H1 (cell line): Measurements from ENCODE around the gene PITX1. TPM values are rescaled to one million over a fixed set of nuclear protein-coding genes. Genes with fewer than 3 reads are reported as not detected.
"Not testable (repeated sequence)": the region's sequence is repeated elsewhere in the genome, so short reads cannot be mapped to it uniquely, and the experiment has no call there.

ENCODE experiments used
- CTCF ChIA-PET: fragments of 300-600 bp; sonication (Branson Sonifier 250); formaldehyde crosslinking; loops from one replicate; lab custom pipeline; 2021; ENCODE audit not compliant: partially characterized antibody; lab: Charles Lee
- POLR2A ChIA-PET: fragments of 300-600 bp; sonication (Branson Sonifier 250); formaldehyde crosslinking; loops from one replicate; lab custom pipeline; 2021; ENCODE audit warnings: inconsistent platforms; ENCODE audit not compliant: partially characterized antibody; lab: Charles Lee
- DNase-seq, 2 experiments: peaks; one replicate each; pipeline versions ENCODE4 v3.0.0 to v3.0.0-alpha.2; 2010 to 2022; ENCODE audit warnings: low spot score in 2 of 2, low read depth in 1 of 2, mixed read lengths in 1 of 2
- FAIRE-seq: peaks from 2 replicates; lab custom pipeline; 2011; peaks lifted over from hg19 to GRCh38; lab: Jason Lieb, UNC
- H2AFZ ChIP-seq: 2 replicates; pipeline ENCODE4 v1.8.1; 2012; ENCODE audit warnings: low read length, inconsistent platforms
- H2AK5ac ChIP-seq: 2 replicates; pipeline ENCODE4 v1.6.1; 2013; ENCODE audit warnings: low read depth, low read length
- H2BK120ac ChIP-seq: replicated peaks from 2 replicates; pipeline ENCODE3; 2013; ENCODE audit warnings: low read depth, low read length, inconsistent platforms
- H2BK12ac ChIP-seq: 2 replicates; pipeline ENCODE4 v1.6.1; 2013; ENCODE audit warnings: low read depth, low read length
- H2BK15ac ChIP-seq: 2 replicates; pipeline ENCODE4 v1.6.1; 2013; ENCODE audit warnings: low read length
- H2BK20ac ChIP-seq: 2 replicates; pipeline ENCODE4 v1.6.1; 2013; ENCODE audit warnings: low read length
- H2BK5ac ChIP-seq: 2 replicates; pipeline ENCODE4 v1.6.1; 2013; ENCODE audit warnings: low read depth, low read length
- H3K14ac ChIP-seq: 2 replicates; pipeline ENCODE4 v1.6.1; 2013; ENCODE audit warnings: inconsistent platforms; ENCODE audit not compliant: insufficient read length
- H3K18ac ChIP-seq: 2 replicates; pipeline ENCODE4 v1.6.1; 2013; ENCODE audit warnings: low read length; ENCODE audit errors: extremely low read depth
- H3K23ac ChIP-seq: 2 replicates; pipeline ENCODE4 v1.6.1; 2013; ENCODE audit warnings: inconsistent platforms; ENCODE audit not compliant: insufficient read length
- H3K23me2 ChIP-seq: 2 replicates; pipeline ENCODE4 v1.6.1; 2013; ENCODE audit warnings: low read depth, low read length
- H3K27ac ChIP-seq: 2 replicates; pipeline ENCODE4 v1.6.1; 2011; ENCODE audit warnings: low read depth, low read length, inconsistent platforms
- H3K27me3 ChIP-seq, 4 experiments: replicated peaks in 1 of 4; 1 replicate in 1 of 4; 2 replicates in 3 of 4; pipeline versions ENCODE4 v1.6.1 to v1.8.1; 2011 to 2013; ENCODE audit warnings: low read length in 3 of 4, mild to moderate bottlenecking in 3 of 4, inconsistent platforms in 2 of 4, mixed read lengths in 2 of 4, moderate library complexity in 1 of 4; ENCODE audit not compliant: control insufficient read depth in 3 of 4, insufficient read depth in 3 of 4; ENCODE audit errors: extremely low read depth in 1 of 4
- H3K36me3 ChIP-seq, 4 experiments: 2 replicates each; pipeline versions ENCODE4 v1.6.1 to v1.8.1; 2011 to 2013; ENCODE audit warnings: mild to moderate bottlenecking in 4 of 4, low read length in 3 of 4, moderate library complexity in 2 of 4, control low read depth in 1 of 4, inconsistent platforms in 1 of 4; ENCODE audit not compliant: insufficient read depth in 4 of 4, control insufficient read depth in 2 of 4
- H3K4ac ChIP-seq: replicated peaks from 2 replicates; pipeline ENCODE3; 2013; ENCODE audit warnings: low read length, low read depth, mixed read lengths, inconsistent platforms; ENCODE audit not compliant: insufficient read length
- H3K4me1 ChIP-seq, 4 experiments: replicated peaks in 1 of 4; 1 replicate in 1 of 4; 2 replicates in 3 of 4; pipeline versions ENCODE4 v1.6.1 to v1.8.1; 2011 to 2013; ENCODE audit warnings: low read length in 3 of 4, inconsistent platforms in 2 of 4, mixed read lengths in 1 of 4; ENCODE audit not compliant: insufficient read depth in 4 of 4, control insufficient read depth in 3 of 4
- H3K4me2 ChIP-seq, 2 experiments: 2 replicates each; pipeline versions ENCODE4 v1.6.1 to v1.8.1; 2011 to 2013; ENCODE audit warnings: low read depth in 2 of 2, low read length in 2 of 2, control low read depth in 1 of 2, inconsistent platforms in 1 of 2, mild to moderate bottlenecking in 1 of 2; ENCODE audit not compliant: insufficient read depth in 1 of 2
- H3K4me3 ChIP-seq, 4 experiments: fragments of 200-600, 300-600 bp in 1 of 4; sonication (generic), shearing (Covaris generic), sonication (Bioruptor Twin) in 1 of 4; 2 replicates each; pipeline versions ENCODE4 v1.5.1 to v1.8.1; 2011 to 2016; ENCODE audit warnings: low read length in 4 of 4, low read depth in 3 of 4, control low read depth in 2 of 4, inconsistent platforms in 2 of 4, mild to moderate bottlenecking in 2 of 4, mixed read lengths in 1 of 4, moderate library complexity in 1 of 4; ENCODE audit not compliant: insufficient read depth in 2 of 4; ENCODE audit errors: extremely low read depth in 1 of 4
- H3K56ac ChIP-seq: replicated peaks from 2 replicates; pipeline ENCODE3; 2013; ENCODE audit warnings: low read depth, mild to moderate bottlenecking, mixed read lengths, low read length, inconsistent platforms; ENCODE audit not compliant: insufficient read length
- H3K79me1 ChIP-seq: 2 replicates; pipeline ENCODE4 v1.6.1; 2013; ENCODE audit warnings: low read depth, low read length, control low read depth
- H3K79me2 ChIP-seq, 2 experiments: 2 replicates each; pipeline versions ENCODE4 v1.6.1 to v1.8.1; 2012 to 2013; ENCODE audit warnings: low read length in 2 of 2, mild to moderate bottlenecking in 2 of 2, inconsistent platforms in 1 of 2; ENCODE audit not compliant: insufficient read depth in 2 of 2, control insufficient read depth in 1 of 2
- H3K9ac ChIP-seq, 4 experiments: replicated peaks in 1 of 4; 1 replicate in 1 of 4; 2 replicates in 3 of 4; pipeline versions ENCODE4 v1.6.1 to v1.8.1; 2011 to 2013; ENCODE audit warnings: low read depth in 3 of 4, low read length in 3 of 4, control low read depth in 2 of 4, mild to moderate bottlenecking in 2 of 4, moderate library complexity in 2 of 4, inconsistent platforms in 1 of 4; ENCODE audit errors: extremely low read depth in 1 of 4
- H3K9me3 ChIP-seq, 2 experiments: 2 replicates each; pipeline versions ENCODE4 v1.6.1 to v1.8.1; 2012 to 2013; ENCODE audit warnings: mild to moderate bottlenecking in 2 of 2, moderate library complexity in 2 of 2, control low read depth in 1 of 2, inconsistent platforms in 1 of 2, low read depth in 1 of 2, low read length in 1 of 2, mixed read lengths in 1 of 2; ENCODE audit not compliant: insufficient read depth in 2 of 2
- H4K20me1 ChIP-seq, 2 experiments: replicated peaks in 1 of 2; 2 replicates each; pipeline versions ENCODE3 to v1.8.1; 2011 to 2013; ENCODE audit warnings: inconsistent platforms in 2 of 2, low read length in 2 of 2, mild to moderate bottlenecking in 1 of 2; ENCODE audit not compliant: insufficient read depth in 2 of 2, control insufficient read depth in 1 of 2
- H4K5ac ChIP-seq: 2 replicates; pipeline ENCODE4 v1.6.1; 2013; ENCODE audit warnings: low read length, low read depth, mixed read lengths, inconsistent platforms; ENCODE audit not compliant: insufficient read length
- H4K8ac ChIP-seq: 2 replicates; pipeline ENCODE4 v1.8.0; 2013; ENCODE audit warnings: mild to moderate bottlenecking, moderate library complexity, low read length, inconsistent platforms; ENCODE audit not compliant: insufficient read depth; ENCODE audit errors: extremely low read depth
- H4K91ac ChIP-seq: replicated peaks from 2 replicates; pipeline ENCODE3; 2013; ENCODE audit warnings: low read length, mixed read lengths, inconsistent platforms; ENCODE audit not compliant: insufficient read length
- WGBS, 2 experiments: shearing (Covaris generic) in 1 of 2; methylation state at CpG; one replicate each; pipeline versions ENCODE4 v1.1.6 to v1.1.7; 2013 to 2015; ENCODE audit warnings: low lambda C conversion rate in 2 of 2, mixed read lengths in 2 of 2, inconsistent platforms in 1 of 2, low coverage in 1 of 2, missing lambda C conversion rate in 1 of 2; ENCODE audit not compliant: insufficient replicate concordance in 2 of 2, insufficient coverage in 1 of 2, insufficient read length in 1 of 2; ENCODE audit errors: extremely low coverage in 1 of 2, missing lambda C conversion rate in 1 of 2; 5-methylcytosine and 5-hydroxymethylcytosine counted together
- polyA plus RNA-seq, 7 experiments: library from polyadenylated mRNA; depleted of rRNA in 3 of 7; stranded (reverse) in 5 of 7; unstranded in 2 of 7; fragments of >200 nt in 5 of 7; fragments of 200-250 nt in 2 of 7; gene quantifications; 1 replicate in 5 of 7; 2 replicates in 1 of 7; 4 replicates in 1 of 7; pipeline versions ENCODE4 v1.2.1 to v1.2.3, GENCODE V29; 2011 to 2013; ENCODE audit warnings: missing spikeins in 2 of 7, mixed read lengths in 2 of 7
- total RNA-seq: library from RNA; stranded (reverse); fragmentation: NEBNext Ultra II Directional; extraction: Animal tissue kit (Norgen Biotek cat#: 25700); gene quantifications from 2 replicates; pipeline ENCODE4 v1.2.1, GENCODE V29; 2021

Gene PITX1
- total and polyA plus RNA-seq, 2 of the 8 experiments (the other 6 are each of a cell fraction or from before 2014, with no cell fraction given): 0.03 TPM; not detected in 1

DNA sequence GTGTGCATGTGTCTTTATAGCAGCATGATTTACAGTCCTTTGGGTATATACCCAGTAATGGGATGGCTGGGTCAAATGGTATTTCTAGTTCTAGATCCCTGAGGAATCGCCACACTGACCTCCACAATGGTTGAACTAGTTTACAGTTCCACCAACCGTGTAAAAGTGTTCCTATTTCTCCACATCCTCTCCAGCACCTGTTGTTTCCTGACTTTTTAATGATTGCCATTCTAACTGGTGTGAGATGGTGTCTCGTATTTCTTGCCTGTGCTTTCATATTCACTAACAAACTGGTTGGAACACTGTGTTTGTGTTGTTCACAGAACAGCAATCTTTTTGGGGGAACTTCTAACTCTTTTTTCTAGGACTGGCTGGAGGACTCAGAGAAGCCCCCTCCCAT, 49.3 kb upstream of the PITX1 start:
- H3K4ac ChIP-seq, H3K9me3 ChIP-seq, FAIRE-seq, H3K36me3 ChIP-seq, H2BK15ac ChIP-seq, H3K18ac ChIP-seq, POLR2A ChIA-PET, H4K91ac ChIP-seq, H3K4me2 ChIP-seq, H2BK12ac ChIP-seq, H4K20me1 ChIP-seq, H3K23me2 ChIP-seq, H3K56ac ChIP-seq, H3K4me1 ChIP-seq, DNase-seq, H3K79me1 ChIP-seq, H4K8ac ChIP-seq, H3K27me3 ChIP-seq, CTCF ChIA-PET, H2BK120ac ChIP-seq, H3K79me2 ChIP-seq, H2AFZ ChIP-seq, H3K4me3 ChIP-seq, H4K5ac ChIP-seq, H2AK5ac ChIP-seq, H3K23ac ChIP-seq, H3K9ac ChIP-seq, H2BK5ac ChIP-seq, H3K27ac ChIP-seq, H2BK20ac ChIP-seq, H3K14ac ChIP-seq: not testable (repeated sequence)
- WGBS, 2 experiments: 90% methylated on average over 3 of the region's 3 CpGs; no CpG with 5 or more reads in 1 of the 2 experiments
